Hematopoietic multipotent progenitor cell treated with erythropoietin and hydrocortisone succinate and interleukin-3 and kit ligand, for 6 days (in vitro differentiated cells): ENCODE measurements around the gene AREL1.
"Not testable (repeated sequence)": the region's sequence is repeated elsewhere in the genome, so short reads cannot be mapped to it uniquely, and the experiment has no call there.

ENCODE experiments used
- DNase-seq: peaks from one replicate; pipeline ENCODE4 v3.0.0-alpha.2; 2015

The AREL1 gene

GRCh38 chr14:74712499-74713394 lies at the start of gene AREL1, which contains the start of gene FCF1:
Gene AREL1 (minus strand): TSS chr14:74713080. CDS start chr14:74685615, 27,465 bp downstream.
Gene FCF1 (plus strand): TSS chr14:74713144. CDS start chr14:74713198, 54 bp downstream.
- DNase-seq: peak; percentile 98

GRCh38 chr14:74758505-74758904 lies 45.6 kb upstream of the AREL1 start:
- DNase-seq: not testable (repeated sequence)

GRCh38 chr14:74756326-74756725 lies 43.4 kb upstream of the AREL1 start:
- no peak for DNase-seq

- no peak for DNase-seq
Measured at GRCh38 chr14:74754899-74755298, 42.0 kb upstream of the AREL1 start.

DNA sequence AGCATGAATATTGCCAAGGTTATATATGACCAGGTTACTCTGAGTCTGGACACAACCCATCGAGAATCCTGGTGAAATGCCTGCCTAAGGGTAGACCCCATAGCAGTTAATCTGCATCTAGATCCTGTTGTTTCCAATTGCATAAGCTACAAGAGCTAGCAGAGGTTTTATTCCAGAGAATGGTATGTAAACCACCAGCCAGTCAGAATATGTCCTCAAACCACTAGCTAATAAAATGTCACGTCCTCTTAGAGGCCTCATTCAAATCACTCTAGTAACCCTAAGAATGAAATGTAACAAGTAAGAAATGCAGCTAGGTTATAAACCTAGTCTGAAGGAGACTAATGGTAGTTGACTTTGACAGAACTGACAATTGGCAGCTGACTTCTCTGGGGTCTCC lies 41.3 kb upstream of the AREL1 start:
- no peak for DNase-seq

GRCh38 chr14:74747237-74747636 lies 34.4 kb upstream of the AREL1 start:
- no peak for DNase-seq

GRCh38 chr14:74739293-74740030 lies 26.6 kb upstream of the AREL1 start:
- DNase-seq: no peak

DNA sequence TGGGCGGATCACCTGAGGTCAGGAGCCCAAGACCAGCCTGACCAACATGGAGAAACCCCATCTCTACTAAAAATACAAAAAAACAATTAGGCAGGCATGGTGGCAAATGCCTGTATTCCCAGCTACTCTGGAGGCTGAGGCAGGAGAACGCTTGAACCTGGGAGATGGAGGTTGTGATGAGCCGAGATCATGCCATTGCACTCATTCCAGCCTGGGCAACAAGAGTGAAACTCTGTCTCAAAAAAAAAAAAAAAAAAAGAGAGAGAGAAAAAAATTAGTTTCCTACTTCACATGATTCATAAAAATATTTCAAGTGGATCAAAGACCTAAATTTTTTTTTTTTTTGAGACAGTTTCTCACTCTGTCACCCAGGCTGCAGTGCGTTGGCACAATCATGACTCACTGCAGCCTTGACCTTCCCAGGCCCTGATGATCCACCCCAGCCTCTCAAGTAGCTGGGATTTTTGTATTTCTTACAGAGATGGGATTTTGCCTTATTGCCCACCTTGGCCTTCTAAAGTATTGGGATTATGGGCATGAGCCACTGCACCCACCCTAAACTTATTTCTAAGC lies 25.0 kb upstream of the AREL1 start:
- no peak for DNase-seq

DNA sequence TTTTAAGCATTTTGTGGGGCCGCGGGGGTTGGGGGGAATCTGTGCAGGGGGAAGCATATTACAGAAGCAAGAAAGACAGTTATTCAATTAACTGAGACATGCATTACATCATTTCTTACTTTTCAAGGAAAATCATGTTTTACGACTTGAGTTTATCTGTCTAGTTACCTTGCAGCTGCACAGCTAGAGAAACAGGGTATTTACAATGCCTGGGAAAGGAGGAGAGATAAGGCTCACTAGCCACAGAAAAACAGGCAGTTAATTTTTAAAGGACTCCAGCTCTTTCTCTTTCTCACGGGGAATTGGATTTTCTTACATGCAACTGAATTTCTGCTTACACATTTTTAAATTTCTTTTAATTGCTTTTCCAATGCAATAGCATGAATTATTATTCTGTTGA lies 22.2 kb upstream of the AREL1 start:
- DNase-seq: peak; percentile 73

- peak; percentile 49 for DNase-seq
Measured at GRCh38 chr14:74733221-74733620, 20.3 kb upstream of the AREL1 start.

GRCh38 chr14:74732387-74732786 lies 19.5 kb upstream of the AREL1 start:
- no peak for DNase-seq

DNA sequence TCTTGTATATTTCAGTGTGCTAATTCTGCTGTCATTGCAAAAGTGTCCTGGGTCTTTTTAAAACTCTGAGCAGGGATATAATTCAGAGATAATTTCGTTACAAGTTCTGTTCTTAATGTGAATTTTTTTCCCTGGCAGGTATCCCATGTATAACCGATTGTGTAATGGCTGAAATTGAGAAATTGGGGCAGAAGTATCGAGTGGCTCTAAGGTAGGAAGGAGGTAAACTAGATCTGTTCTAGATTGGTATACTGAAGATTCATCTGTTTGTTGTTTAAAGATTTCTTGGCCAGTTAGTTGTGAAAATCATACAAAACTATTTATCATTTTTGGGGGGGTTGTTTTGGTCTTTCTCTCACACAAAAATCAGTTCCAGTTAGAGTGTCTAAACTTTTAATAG lies 10.3 kb upstream of the AREL1 start:
- no peak for DNase-seq

DNA sequence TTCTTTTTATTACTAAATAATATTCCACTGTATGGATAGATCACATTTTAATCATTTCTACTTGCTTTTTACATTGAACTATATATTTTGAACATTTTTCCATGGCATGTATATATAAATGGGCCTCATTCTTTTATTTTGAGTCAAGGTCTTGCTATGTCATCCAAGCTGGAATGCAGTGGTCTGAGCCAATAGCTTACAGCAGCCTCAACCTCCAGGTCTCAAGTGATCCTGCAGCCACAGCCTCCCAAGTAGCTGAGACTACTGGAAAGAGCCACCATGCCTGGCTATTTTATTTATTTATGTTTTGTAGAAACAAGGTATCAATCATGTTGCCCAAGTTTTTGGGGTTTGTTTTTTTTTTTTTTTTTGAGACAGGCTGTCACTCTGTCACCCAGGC lies 7.6 kb upstream of the AREL1 start:
- DNase-seq: no peak

- DNase-seq: no peak
Measured at GRCh38 chr14:74713395-74713735, 485 bp upstream of the AREL1 start.

- DNase-seq: no peak
Measured at GRCh38 chr14:74711651-74712050, 1.2 kb downstream of the AREL1 start.

- DNase-seq: peak; percentile 96
Measured at GRCh38 chr14:74710480-74710879, 2.4 kb downstream of the AREL1 start.

GRCh38 chr14:74705613-74706500 lies 7.0 kb downstream of the AREL1 start:
- no peak for DNase-seq

- no peak for DNase-seq
Measured at GRCh38 chr14:74704656-74705055, 8.2 kb downstream of the AREL1 start.

DNA sequence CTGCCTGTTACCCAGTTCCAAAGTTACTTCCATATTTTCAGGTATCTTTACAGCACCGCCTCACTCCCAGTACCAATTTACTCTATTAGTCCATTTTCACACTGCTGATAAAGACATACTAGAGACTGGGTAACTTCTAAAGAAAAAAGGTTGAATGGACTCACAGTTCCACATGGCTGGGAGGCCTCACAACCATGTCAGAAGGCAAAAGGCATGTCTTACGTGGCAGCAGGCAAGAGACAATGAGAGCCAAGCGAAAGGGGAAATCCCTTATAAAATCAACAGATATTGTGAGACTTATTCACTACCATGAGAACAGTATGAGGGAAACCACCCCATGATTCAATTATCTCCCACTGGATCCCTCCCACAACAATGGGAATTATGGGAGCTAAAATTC lies 9.8 kb downstream of the AREL1 start:
- DNase-seq: no peak

GRCh38 chr14:74702293-74702692 lies 10.6 kb downstream of the AREL1 start:
- DNase-seq: no peak

- DNase-seq: no peak
Measured at GRCh38 chr14:74698465-74698864, 14.4 kb downstream of the AREL1 start.

DNA sequence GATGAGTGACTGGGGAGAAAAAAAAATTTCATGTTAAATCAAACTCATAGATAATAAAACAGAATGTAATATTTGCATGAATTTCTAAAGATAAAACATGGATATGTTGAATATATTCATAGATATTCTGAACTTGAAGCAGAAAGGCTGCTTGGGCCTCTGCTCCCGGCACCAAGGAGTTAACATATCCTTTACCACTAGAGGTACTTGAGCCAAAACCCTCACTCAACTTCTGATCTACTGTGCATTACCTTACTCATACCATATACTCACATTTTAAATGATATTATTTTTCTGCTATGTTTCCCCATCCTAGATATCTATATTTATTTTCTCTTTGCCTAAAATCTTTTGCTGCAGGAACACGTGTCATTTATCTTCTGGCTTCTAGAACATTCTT lies 14.9 kb downstream of the AREL1 start:
- DNase-seq: no peak

DNA sequence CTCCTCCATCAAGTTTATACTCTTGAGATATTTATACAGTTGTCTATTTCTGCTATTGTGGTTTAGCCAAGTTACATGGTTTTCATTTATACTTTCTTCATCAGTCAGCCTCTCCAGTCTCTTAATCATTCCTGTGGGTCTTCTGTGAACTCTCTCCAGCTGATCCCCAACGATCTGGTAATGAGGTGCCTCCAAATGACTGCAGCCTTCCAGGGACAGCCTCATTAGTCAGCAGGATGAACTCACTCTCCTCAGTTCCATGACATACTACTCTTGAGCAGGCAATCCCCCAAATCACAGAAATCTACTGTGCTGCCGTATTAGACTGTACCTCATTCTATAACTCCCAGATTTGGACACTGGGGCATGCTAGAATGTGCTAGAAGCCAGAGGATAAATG lies 15.3 kb downstream of the AREL1 start:
- DNase-seq: no peak
